Endothelial cell of umbilical vein (primary cell): ENCODE data around the gene NBPF14. TPM values are rescaled to one million over a fixed set of nuclear protein-coding genes. Genes with fewer than 3 reads are reported as not detected.
"Not testable (repeated sequence)": the region's sequence is repeated elsewhere in the genome, so short reads cannot be mapped to it uniquely, and the experiment has no call there.

Experiments used
- BruUV-seq: library from RNA; stranded (reverse); fragments of 400-500 nt; replicated peaks from 2 replicates; lab custom pipeline; 2021; lab: Mats Ljungman, UMichigan
- CTCF ChIA-PET: fragments of 300-600, 350-600 bp; sonication (Branson Sonifier 250); formaldehyde crosslinking; loops from one replicate; lab custom pipeline; 2021; ENCODE audit warnings: antibody characterized with exemption, inconsistent platforms; lab: Charles Lee
- POLR2A ChIA-PET: fragments of 300-600, 350-600 bp; sonication (Branson Sonifier 250); formaldehyde crosslinking; loops from one replicate; lab custom pipeline; 2021; ENCODE audit warnings: antibody characterized with exemption, inconsistent platforms; lab: Charles Lee
- DNase-seq: peaks from one replicate; pipeline ENCODE4 v3.0.0-alpha.2; 2011; ENCODE audit warnings: low read depth, low spot score
- FAIRE-seq: peaks from 2 replicates; lab custom pipeline; 2011; peaks lifted over from hg19 to GRCh38; lab: Jason Lieb, UNC
- H2AFZ ChIP-seq: 2 replicates; pipeline ENCODE4 v1.6.0; 2012; ENCODE audit warnings: low read depth, low read length, control low read depth, inconsistent platforms
- H3K27ac ChIP-seq: 2 replicates; pipeline ENCODE4 v1.5.1; 2011; ENCODE audit warnings: low read depth, mild to moderate bottlenecking, control low read depth, low read length, moderate library complexity; ENCODE audit not compliant: insufficient read depth
- H3K27me3 ChIP-seq, 2 experiments: 2 replicates each; pipeline versions ENCODE4 v1.6.0 to v1.6.1; 2011; ENCODE audit warnings: low read length in 2 of 2, mixed read lengths in 1 of 2; ENCODE audit not compliant: control insufficient read depth in 2 of 2, insufficient read depth in 2 of 2
- H3K36me3 ChIP-seq, 2 experiments: 2 replicates in 1 of 2; 3 replicates in 1 of 2; pipeline ENCODE4 v1.5.1; 2011; ENCODE audit warnings: low read length in 2 of 2, mild to moderate bottlenecking in 1 of 2, moderate library complexity in 1 of 2; ENCODE audit not compliant: control insufficient read depth in 2 of 2, insufficient read depth in 2 of 2; ENCODE audit errors: extremely low read depth in 1 of 2
- H3K4me1 ChIP-seq: 3 replicates; pipeline ENCODE4 v1.5.1; 2011; ENCODE audit warnings: mild to moderate bottlenecking, low read length; ENCODE audit not compliant: control insufficient read depth, insufficient read depth; ENCODE audit errors: extremely low read depth
- H3K4me2 ChIP-seq: 2 replicates; pipeline ENCODE4 v1.6.1; 2011; ENCODE audit warnings: low read length, control low read depth, mixed read lengths; ENCODE audit not compliant: insufficient read depth
- H3K4me3 ChIP-seq, 3 experiments: fragments of 200-600 bp in 1 of 3; sonication (generic), shearing (Covaris generic) in 1 of 3; replicated peaks in 1 of 3; 2 replicates each; pipeline ENCODE4 v1.5.1; 2011 to 2016; ENCODE audit warnings: control low read depth in 3 of 3, low read length in 3 of 3, mild to moderate bottlenecking in 2 of 3, inconsistent platforms in 1 of 3, low read depth in 1 of 3, moderate library complexity in 1 of 3; ENCODE audit not compliant: insufficient read depth in 1 of 3
- H3K79me2 ChIP-seq: 2 replicates; pipeline ENCODE4 v1.6.0; 2012; ENCODE audit warnings: low read length, inconsistent platforms; ENCODE audit not compliant: control insufficient read depth, insufficient read depth
- H3K9ac ChIP-seq: replicated peaks from 2 replicates; pipeline ENCODE3; 2011; ENCODE audit warnings: low read length, control low read depth; ENCODE audit not compliant: insufficient read depth; ENCODE audit errors: extremely low read depth
- H3K9me1 ChIP-seq: replicated peaks from 3 replicates; pipeline ENCODE4 v1.6.0; 2011; ENCODE audit warnings: mild to moderate bottlenecking, low read length; ENCODE audit not compliant: control insufficient read depth, insufficient read depth; ENCODE audit errors: extremely low read depth
- H3K9me3 ChIP-seq: replicated peaks from 2 replicates; pipeline ENCODE4 v1.5.1; 2012; ENCODE audit warnings: low read length, inconsistent platforms; ENCODE audit not compliant: control insufficient read depth, insufficient read depth
- H4K20me1 ChIP-seq: replicated peaks from 2 replicates; pipeline ENCODE3; 2011; ENCODE audit warnings: mild to moderate bottlenecking, low read length; ENCODE audit not compliant: control insufficient read depth, insufficient read depth; ENCODE audit errors: extremely low read depth
- GATA2 ChIP-seq: IDR thresholded peaks from 2 replicates; pipeline ENCODE4 v1.7.0; 2011; ENCODE audit warnings: low read depth, mild to moderate bottlenecking, moderate library complexity, mixed read lengths, low read length; ENCODE audit not compliant: insufficient read length, insufficient read depth
- POLR2A ChIP-seq: IDR thresholded peaks from 2 replicates; pipeline ENCODE4 v1.6.1; 2012; ENCODE audit warnings: low read depth, mild to moderate bottlenecking, control low read depth, low read length
- POLR2AphosphoS5 ChIP-seq: IDR thresholded peaks from 2 replicates; pipeline ENCODE4 v1.6.1; 2012; ENCODE audit warnings: low read depth, mild to moderate bottlenecking, control low read depth, low read length, moderate library complexity; ENCODE audit not compliant: insufficient read depth
- dilution Hi-C: fragments of 300-500 bp; cut with MboI; formaldehyde crosslinking; loops from one replicate; pipeline ENCODE4 v1.15.0; 2019; ENCODE audit warnings: low sequenced_read_pairs; ENCODE audit not compliant: extremely low pct_ligation_motif_present
- intact Hi-C: fragments of 100-400 bp; cut with micrococcal nuclease; formaldehyde crosslinking; loops from one replicate; pipeline ENCODE4 v1.10.0; 2022
- polyA plus RNA-seq, 4 experiments: library from polyadenylated mRNA; depleted of rRNA in 3 of 4; stranded (reverse) in 3 of 4; unstranded in 1 of 4; fragments of >200 nt; gene quantifications; 2 replicates each; pipeline versions ENCODE4 v1.2.1 to v1.2.3, GENCODE V29; 2011 to 2012; ENCODE audit warnings: missing spikeins in 1 of 4
- total RNA-seq: library from RNA; stranded (reverse); gene quantifications from 2 replicates; pipeline ENCODE4 v1.2.3, GENCODE V29; 2021

The NBPF14 gene
- total and polyA plus RNA-seq, 2 donors (not counting 3 experiments of a cell fraction or from before 2014, with no cell fraction given), result 13.5 to 15.7 TPM

DNA sequence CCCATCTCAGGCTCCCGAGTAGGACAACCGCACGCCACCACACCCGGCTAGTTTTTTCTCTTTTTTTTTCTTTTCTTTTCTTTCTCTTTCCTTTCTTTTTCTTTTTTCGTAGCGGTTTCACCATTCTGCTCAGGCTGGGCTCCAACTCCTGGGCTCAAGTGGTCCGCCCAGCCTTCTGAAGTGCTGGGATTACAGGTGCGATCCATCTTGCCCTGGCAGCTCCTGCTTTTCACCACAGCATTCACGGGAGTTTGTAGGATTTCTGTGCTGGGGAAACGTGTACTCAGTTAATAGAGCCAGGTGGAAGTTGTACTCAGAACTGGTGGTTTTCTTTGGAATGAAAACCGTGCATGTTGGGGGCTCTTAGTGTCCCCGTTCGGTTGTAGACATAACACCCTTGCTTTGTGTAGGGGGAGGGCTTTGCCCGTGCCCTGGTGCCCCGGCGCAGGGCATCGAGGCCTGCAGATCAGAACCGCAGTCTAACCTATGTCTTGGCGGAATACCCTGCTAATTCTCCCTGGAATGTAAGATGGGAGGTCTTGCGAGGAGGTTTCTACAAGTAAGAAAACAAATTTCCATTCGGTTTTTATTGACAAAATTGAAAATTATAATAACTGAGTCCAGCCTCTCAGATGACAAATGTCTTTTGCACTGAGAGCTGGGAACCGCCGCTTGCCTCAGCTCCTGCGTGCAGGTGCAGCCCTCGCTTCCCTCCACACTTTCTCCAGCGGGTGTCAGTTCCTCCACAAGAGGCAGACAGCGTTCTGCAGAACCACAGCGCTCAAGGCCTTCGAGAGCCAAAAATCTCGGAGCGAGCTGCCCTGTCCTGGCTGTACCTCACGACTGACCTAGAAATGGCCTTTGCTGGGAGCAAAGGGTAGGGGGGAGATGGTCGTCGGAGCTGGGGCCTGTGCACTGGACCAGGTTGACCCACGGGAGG lies 72.3 kb downstream of the NBPF14 start:
- H3K9me1 ChIP-seq, H3K4me1 ChIP-seq, dilution Hi-C loops, H3K27ac ChIP-seq, H3K9ac ChIP-seq, H3K9me3 ChIP-seq, H2AFZ ChIP-seq, H3K36me3 ChIP-seq, BruUV-seq, H4K20me1 ChIP-seq, H3K4me3 ChIP-seq, H3K4me2 ChIP-seq, H3K79me2 ChIP-seq, CTCF ChIA-PET, DNase-seq, H3K27me3 ChIP-seq, FAIRE-seq: not testable (repeated sequence)
- intact Hi-C loops, result loop anchor here (10.0 kb wide), 1 partner anchor 149 kb away; no protein-coding TSS in a partner anchor
- POLR2A ChIA-PET, result interaction anchor here (1.5 kb wide), 1 partner anchor 135 kb away, joined by 3 read pairs; no protein-coding TSS in a partner anchor

DNA sequence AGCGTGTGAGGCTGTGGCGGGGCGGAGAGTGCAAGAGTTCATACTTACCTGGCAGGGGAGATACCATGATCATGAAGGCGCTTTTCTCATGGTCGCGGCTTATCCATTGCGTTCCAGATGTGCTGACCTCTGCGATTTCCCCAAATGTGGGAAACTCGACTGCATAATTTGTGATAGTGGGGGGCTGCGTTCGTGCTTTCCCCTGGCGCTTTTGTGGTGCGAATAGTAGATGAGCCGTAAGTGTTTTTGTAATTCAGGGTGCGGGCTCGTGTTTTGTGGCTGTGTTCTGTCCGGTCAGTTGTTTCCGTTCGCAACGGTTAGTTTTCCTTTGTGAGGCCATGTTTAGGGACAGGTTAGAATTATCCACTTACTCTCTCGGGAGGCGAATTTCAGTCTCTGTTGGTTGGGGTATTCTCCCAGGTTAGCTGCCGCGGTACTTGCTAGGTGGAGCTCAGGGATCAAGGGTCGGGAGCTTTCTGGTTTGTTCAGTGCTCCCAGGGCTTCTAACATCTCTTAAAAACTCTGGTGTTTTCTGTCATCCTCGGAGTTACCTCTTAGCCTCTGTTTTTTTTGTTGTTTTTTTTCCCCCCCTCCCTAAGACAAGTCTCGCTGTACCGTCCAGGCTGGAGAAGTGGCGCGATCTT lies 73.1 kb downstream of the NBPF14 start:
- dilution Hi-C loops, H2AFZ ChIP-seq: not testable (repeated sequence)
- BruUV-seq, result TSS peak; percentile 98

DNA sequence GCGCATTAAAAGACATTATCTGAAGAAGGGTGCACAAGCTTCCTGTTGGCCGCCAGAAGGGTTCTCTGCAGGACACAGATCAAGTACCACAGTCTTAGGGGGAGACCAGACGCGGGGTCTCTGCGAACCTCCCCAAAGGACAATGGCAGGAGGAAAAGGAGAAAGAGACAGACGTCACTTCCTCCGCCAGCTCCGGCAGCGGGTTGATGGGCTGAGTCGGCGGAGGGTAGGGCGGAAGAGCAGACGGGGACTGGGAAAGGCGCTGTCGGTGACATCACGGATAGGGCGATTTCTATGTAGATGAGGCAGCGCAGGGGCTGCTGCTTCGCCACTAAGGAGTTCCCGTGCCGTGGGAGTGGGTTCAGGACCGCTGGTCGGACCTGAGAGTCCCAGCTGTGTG lies 73.7 kb downstream of the NBPF14 start:
- H3K4me3 ChIP-seq, result peak overlapping the region in 1 of 3 experiments; percentile 20

More for the DNA sequence above, 73.1 kb downstream of the NBPF14 start:
- H3K9me3 ChIP-seq, H3K27ac ChIP-seq, H4K20me1 ChIP-seq, CTCF ChIA-PET, H3K4me1 ChIP-seq, H3K36me3 ChIP-seq, H3K9ac ChIP-seq, H3K9me1 ChIP-seq, FAIRE-seq, H3K27me3 ChIP-seq, H3K79me2 ChIP-seq: not testable (repeated sequence)
- POLR2A ChIA-PET, result interaction anchor here (1.5 kb wide), 1 partner anchor 134 kb away, joined by 3 read pairs; no protein-coding TSS in a partner anchor
- DNase-seq, result peak; percentile 95
- peak overlapping the region; percentile 71 for H3K4me2 ChIP-seq
- peak overlapping the region in 1 of 3 experiments; percentile 18 for H3K4me3 ChIP-seq
- intact Hi-C loops, result loop anchor here (10.0 kb wide), 1 partner anchor 148 kb away; no protein-coding TSS in a partner anchor
- TF ChIP-seq POLR2AphosphoS5 (peak; percentile 100), POLR2A (peak; percentile 99), GATA2 (peak; percentile 18)

More for the DNA sequence above, 73.7 kb downstream of the NBPF14 start:
- CTCF ChIA-PET, H3K9ac ChIP-seq, H3K9me3 ChIP-seq, H3K9me1 ChIP-seq, H3K27me3 ChIP-seq, H3K36me3 ChIP-seq, H3K79me2 ChIP-seq, H4K20me1 ChIP-seq, FAIRE-seq, H3K4me2 ChIP-seq, BruUV-seq, H3K4me1 ChIP-seq, dilution Hi-C loops, H2AFZ ChIP-seq: not testable (repeated sequence)
- POLR2A ChIA-PET, result interaction anchor here (1.5 kb wide), 1 partner anchor 134 kb away, joined by 3 read pairs; no protein-coding TSS in a partner anchor
- H3K27ac ChIP-seq, result peak overlapping the region; percentile 41
- intact Hi-C loops, result loop anchor here (10.0 kb wide), 1 partner anchor 147 kb away; no protein-coding TSS in a partner anchor
- peak; percentile 84 for DNase-seq
